WTC11 (cell line): Measurements from ENCODE around the gene MT1G. TPM values are rescaled to one million over a fixed set of nuclear protein-coding genes. Genes with fewer than 3 reads are reported as not detected.

Source experiments
- ATAC-seq: fragments of 200-7000 bp; cut with Tn5 transposase; 2 replicates; pipeline ENCODE4 v1.10.0; 2021; ENCODE audit warnings: mild to moderate bottlenecking, moderate library complexity
- CTCF ChIA-PET: fragments of 300-600 bp; sonication (Branson Sonifier 250); formaldehyde crosslinking; loops from one replicate; lab custom pipeline; 2021; ENCODE audit warnings: antibody characterized with exemption; lab: Charles Lee
- POLR2A ChIA-PET: fragments of 350-600 bp; sonication (Branson Sonifier 250); formaldehyde crosslinking; loops from one replicate; lab custom pipeline; 2021; ENCODE audit warnings: antibody characterized with exemption; lab: Charles Lee
- DNase-seq: peaks from one replicate; pipeline ENCODE4 v3.0.0; 2021; ENCODE audit warnings: low spot score
- H3K27ac Mint-ChIP-seq: 2 replicates; pipeline ENCODE4 v1.8.0; 2021; ENCODE audit warnings: mixed read lengths
- H3K27me3 Mint-ChIP-seq: 2 replicates; pipeline ENCODE4 v1.8.0; 2021; ENCODE audit warnings: low read depth, mild to moderate bottlenecking, moderate library complexity, mixed read lengths
- H3K36me3 Mint-ChIP-seq: 2 replicates; pipeline ENCODE4 v1.8.0; 2021; ENCODE audit warnings: mixed read lengths
- H3K4me1 Mint-ChIP-seq: 2 replicates; pipeline ENCODE4 v1.8.0; 2022; ENCODE audit warnings: mixed read lengths
- H3K4me3 Mint-ChIP-seq: 2 replicates; pipeline ENCODE4 v1.8.0; 2021; ENCODE audit warnings: mild to moderate bottlenecking, moderate library complexity, mixed read lengths
- H3K9me3 Mint-ChIP-seq: 2 replicates; pipeline ENCODE4 v1.8.0; 2021; ENCODE audit warnings: mixed read lengths
- CREB1 ChIP-seq: sonication (generic); formaldehyde crosslinking; IDR thresholded peaks from 2 replicates; pipeline ENCODE4 v1.8.0; 2023; ENCODE audit warnings: mild to moderate bottlenecking, missing genetic modification reagents
- E2F5 ChIP-seq: sonication (generic); formaldehyde crosslinking; IDR thresholded peaks from 2 replicates; pipeline ENCODE4 v1.8.1; 2022; ENCODE audit warnings: mild to moderate bottlenecking, moderate library complexity, missing genetic modification reagents
- FOXP4 ChIP-seq: sonication (generic); formaldehyde crosslinking; IDR thresholded peaks from 2 replicates; pipeline ENCODE4 v1.8.0; 2022; ENCODE audit warnings: mild to moderate bottlenecking, missing genetic modification reagents
- IRF2 ChIP-seq: sonication (generic); formaldehyde crosslinking; IDR thresholded peaks from 2 replicates; pipeline ENCODE4 v1.8.0; 2022; ENCODE audit warnings: low read depth, missing genetic modification reagents, borderline replicate concordance
- KAT7 ChIP-seq: sonication (generic); formaldehyde crosslinking; IDR thresholded peaks from 2 replicates; pipeline ENCODE4 v1.8.1; 2023; ENCODE audit warnings: missing genetic modification reagents, mild to moderate bottlenecking, borderline replicate concordance
- NFE2L1 ChIP-seq: sonication (generic); formaldehyde crosslinking; IDR thresholded peaks from 2 replicates; pipeline ENCODE4 v1.8.1; 2023; ENCODE audit warnings: missing genetic modification reagents
- NR3C1 ChIP-seq: sonication (generic); formaldehyde crosslinking; conservative IDR thresholded peaks from 2 replicates; pipeline ENCODE4 v1.8.1; 2023; ENCODE audit warnings: low read depth, mild to moderate bottlenecking, missing genetic modification reagents
- OVOL2 ChIP-seq: fragments of 250-450 bp; sonication (Bioruptor Pico); IDR thresholded peaks from 2 replicates; pipeline ENCODE4 v1.9.0; 2021; ENCODE audit warnings: mild to moderate bottlenecking, borderline replicate concordance
- ZBTB21 ChIP-seq: sonication (generic); formaldehyde crosslinking; IDR thresholded peaks from 2 replicates; pipeline ENCODE4 v1.8.1; 2023; ENCODE audit warnings: mild to moderate bottlenecking, missing genetic modification reagents, borderline replicate concordance
- ZNF263 ChIP-seq: sonication (generic); formaldehyde crosslinking; IDR thresholded peaks from 2 replicates; pipeline ENCODE4 v1.8.1; 2022; ENCODE audit warnings: low read depth, mild to moderate bottlenecking, moderate library complexity, missing genetic modification reagents
- total RNA-seq: library from RNA; stranded (reverse); gene quantifications from 3 replicates; pipeline ENCODE4 v1.2.3, GENCODE V29; 2021
- TF ChIP-seq, protein P1 (sequence below): sonication (generic); formaldehyde crosslinking; IDR thresholded peaks from 2 replicates; pipeline ENCODE4 v1.8.1; 2022; ENCODE audit warnings: mild to moderate bottlenecking, missing genetic modification reagents, moderate library complexity, borderline replicate concordance
- TF ChIP-seq, protein P2 (sequence below): fragments of 250-450 bp; sonication (Bioruptor Pico); IDR thresholded peaks from 2 replicates; pipeline ENCODE4 v1.9.0; 2021; ENCODE audit warnings: mild to moderate bottlenecking
- TF ChIP-seq, protein P3 (sequence below): sonication (generic); formaldehyde crosslinking; IDR thresholded peaks from 2 replicates; pipeline ENCODE4 v1.8.1; 2023; ENCODE audit warnings: mild to moderate bottlenecking, missing genetic modification reagents, moderate library complexity
- TF ChIP-seq, protein P4 (sequence below): sonication (generic); formaldehyde crosslinking; IDR thresholded peaks from 2 replicates; pipeline ENCODE4 v1.8.1; 2023; ENCODE audit warnings: mild to moderate bottlenecking, moderate library complexity, missing genetic modification reagents
- TF ChIP-seq, protein P5 (sequence below): sonication (generic); formaldehyde crosslinking; IDR thresholded peaks from 2 replicates; pipeline ENCODE4 v1.8.0; 2022; ENCODE audit warnings: mild to moderate bottlenecking, missing genetic modification reagents
- TF ChIP-seq, protein P6 (sequence below): sonication (generic); formaldehyde crosslinking; IDR thresholded peaks from 2 replicates; pipeline ENCODE4 v1.8.1; 2022; ENCODE audit warnings: low read depth, mild to moderate bottlenecking, moderate library complexity, missing genetic modification reagents, borderline replicate concordance

The MT1G gene
- total RNA-seq, 1 experiment from 2014 or later: 333 TPM

DNA sequence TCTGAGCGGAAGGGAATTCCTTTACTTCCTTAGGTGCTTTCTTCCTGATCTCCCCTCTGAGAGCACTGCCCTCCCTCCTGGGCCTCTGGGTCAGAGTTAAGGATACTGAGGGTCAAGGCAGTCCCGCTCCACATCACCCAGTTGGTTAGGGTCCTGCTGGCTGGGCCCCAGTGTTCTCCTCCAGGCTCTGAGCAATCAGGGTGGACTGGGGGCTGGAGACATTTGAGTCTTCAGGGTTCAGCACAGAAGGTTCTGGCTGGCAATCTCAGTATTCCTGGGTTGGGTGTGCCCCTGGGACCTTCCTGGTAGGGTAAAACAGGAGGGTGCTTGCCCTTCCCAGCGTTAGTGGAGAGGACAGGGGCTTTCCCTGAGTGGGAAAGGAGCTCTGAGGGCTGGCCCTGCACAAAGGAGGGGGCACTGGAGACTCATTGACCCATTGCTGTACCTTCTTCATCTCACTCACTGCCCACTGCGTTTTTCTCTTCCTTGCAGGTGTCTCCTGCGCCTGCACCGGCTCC is 35.0 kb downstream of the MT1G start:
- H3K4me1 Mint-ChIP-seq: peaks cover 28% of the 10 kb centered on the region
- TF ChIP-seq, protein P1, sequence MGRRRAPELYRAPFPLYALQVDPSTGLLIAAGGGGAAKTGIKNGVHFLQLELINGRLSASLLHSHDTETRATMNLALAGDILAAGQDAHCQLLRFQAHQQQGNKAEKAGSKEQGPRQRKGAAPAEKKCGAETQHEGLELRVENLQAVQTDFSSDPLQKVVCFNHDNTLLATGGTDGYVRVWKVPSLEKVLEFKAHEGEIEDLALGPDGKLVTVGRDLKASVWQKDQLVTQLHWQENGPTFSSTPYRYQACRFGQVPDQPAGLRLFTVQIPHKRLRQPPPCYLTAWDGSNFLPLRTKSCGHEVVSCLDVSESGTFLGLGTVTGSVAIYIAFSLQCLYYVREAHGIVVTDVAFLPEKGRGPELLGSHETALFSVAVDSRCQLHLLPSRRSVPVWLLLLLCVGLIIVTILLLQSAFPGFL (CRISPR knock-in tag): no peak
- TF ChIP-seq, protein P2, sequence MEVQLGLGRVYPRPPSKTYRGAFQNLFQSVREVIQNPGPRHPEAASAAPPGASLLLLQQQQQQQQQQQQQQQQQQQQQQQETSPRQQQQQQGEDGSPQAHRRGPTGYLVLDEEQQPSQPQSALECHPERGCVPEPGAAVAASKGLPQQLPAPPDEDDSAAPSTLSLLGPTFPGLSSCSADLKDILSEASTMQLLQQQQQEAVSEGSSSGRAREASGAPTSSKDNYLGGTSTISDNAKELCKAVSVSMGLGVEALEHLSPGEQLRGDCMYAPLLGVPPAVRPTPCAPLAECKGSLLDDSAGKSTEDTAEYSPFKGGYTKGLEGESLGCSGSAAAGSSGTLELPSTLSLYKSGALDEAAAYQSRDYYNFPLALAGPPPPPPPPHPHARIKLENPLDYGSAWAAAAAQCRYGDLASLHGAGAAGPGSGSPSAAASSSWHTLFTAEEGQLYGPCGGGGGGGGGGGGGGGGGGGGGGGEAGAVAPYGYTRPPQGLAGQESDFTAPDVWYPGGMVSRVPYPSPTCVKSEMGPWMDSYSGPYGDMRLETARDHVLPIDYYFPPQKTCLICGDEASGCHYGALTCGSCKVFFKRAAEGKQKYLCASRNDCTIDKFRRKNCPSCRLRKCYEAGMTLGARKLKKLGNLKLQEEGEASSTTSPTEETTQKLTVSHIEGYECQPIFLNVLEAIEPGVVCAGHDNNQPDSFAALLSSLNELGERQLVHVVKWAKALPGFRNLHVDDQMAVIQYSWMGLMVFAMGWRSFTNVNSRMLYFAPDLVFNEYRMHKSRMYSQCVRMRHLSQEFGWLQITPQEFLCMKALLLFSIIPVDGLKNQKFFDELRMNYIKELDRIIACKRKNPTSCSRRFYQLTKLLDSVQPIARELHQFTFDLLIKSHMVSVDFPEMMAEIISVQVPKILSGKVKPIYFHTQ (CRISPR knock-in tag): no peak
- TF ChIP-seq, protein P3, sequence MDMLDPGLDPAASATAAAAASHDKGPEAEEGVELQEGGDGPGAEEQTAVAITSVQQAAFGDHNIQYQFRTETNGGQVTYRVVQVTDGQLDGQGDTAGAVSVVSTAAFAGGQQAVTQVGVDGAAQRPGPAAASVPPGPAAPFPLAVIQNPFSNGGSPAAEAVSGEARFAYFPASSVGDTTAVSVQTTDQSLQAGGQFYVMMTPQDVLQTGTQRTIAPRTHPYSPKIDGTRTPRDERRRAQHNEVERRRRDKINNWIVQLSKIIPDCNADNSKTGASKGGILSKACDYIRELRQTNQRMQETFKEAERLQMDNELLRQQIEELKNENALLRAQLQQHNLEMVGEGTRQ (CRISPR knock-in tag): no peak
- TF ChIP-seq NFE2L1 (CRISPR knock-in tag) (no peak), CREB1 (CRISPR knock-in tag) (no peak), NR3C1 (no peak), OVOL2 (CRISPR knock-in tag) (no peak), E2F5 (CRISPR knock-in tag) (no peak), ZNF263 (no peak), FOXP4 (CRISPR knock-in tag) (no peak), ZBTB21 (no peak), KAT7 (CRISPR knock-in tag) (no peak), IRF2 (CRISPR knock-in tag) (no peak)
- TF ChIP-seq, protein P4, sequence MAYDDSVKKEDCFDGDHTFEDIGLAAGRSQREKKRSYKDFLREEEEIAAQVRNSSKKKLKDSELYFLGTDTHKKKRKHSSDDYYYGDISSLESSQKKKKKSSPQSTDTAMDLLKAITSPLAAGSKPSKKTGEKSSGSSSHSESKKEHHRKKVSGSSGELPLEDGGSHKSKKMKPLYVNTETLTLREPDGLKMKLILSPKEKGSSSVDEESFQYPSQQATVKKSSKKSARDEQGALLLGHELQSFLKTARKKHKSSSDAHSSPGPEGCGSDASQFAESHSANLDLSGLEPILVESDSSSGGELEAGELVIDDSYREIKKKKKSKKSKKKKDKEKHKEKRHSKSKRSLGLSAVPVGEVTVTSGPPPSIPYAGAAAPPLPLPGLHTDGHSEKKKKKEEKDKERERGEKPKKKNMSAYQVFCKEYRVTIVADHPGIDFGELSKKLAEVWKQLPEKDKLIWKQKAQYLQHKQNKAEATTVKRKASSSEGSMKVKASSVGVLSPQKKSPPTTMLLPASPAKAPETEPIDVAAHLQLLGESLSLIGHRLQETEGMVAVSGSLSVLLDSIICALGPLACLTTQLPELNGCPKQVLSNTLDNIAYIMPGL (CRISPR knock-in tag): no peak
- TF ChIP-seq, protein P5, sequence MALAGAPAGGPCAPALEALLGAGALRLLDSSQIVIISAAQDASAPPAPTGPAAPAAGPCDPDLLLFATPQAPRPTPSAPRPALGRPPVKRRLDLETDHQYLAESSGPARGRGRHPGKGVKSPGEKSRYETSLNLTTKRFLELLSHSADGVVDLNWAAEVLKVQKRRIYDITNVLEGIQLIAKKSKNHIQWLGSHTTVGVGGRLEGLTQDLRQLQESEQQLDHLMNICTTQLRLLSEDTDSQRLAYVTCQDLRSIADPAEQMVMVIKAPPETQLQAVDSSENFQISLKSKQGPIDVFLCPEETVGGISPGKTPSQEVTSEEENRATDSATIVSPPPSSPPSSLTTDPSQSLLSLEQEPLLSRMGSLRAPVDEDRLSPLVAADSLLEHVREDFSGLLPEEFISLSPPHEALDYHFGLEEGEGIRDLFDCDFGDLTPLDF (CRISPR knock-in tag): no peak
- TF ChIP-seq, protein P6, sequence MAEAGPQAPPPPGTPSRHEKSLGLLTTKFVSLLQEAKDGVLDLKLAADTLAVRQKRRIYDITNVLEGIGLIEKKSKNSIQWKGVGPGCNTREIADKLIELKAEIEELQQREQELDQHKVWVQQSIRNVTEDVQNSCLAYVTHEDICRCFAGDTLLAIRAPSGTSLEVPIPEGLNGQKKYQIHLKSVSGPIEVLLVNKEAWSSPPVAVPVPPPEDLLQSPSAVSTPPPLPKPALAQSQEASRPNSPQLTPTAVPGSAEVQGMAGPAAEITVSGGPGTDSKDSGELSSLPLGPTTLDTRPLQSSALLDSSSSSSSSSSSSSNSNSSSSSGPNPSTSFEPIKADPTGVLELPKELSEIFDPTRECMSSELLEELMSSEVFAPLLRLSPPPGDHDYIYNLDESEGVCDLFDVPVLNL (CRISPR knock-in tag): no peak
- H3K4me3 Mint-ChIP-seq: peak overlapping the region; percentile 72
- POLR2A ChIA-PET: interaction anchor here (0.6 kb wide), 2 partner anchors 9 to 25 kb away, joined by 3 to 4 read pairs; partner anchors contain the start of gene MT2A
- H3K9me3 Mint-ChIP-seq: no peaks in the 10 kb centered on the region
- H3K27ac Mint-ChIP-seq: no peak overlapping the region
- H3K27me3 Mint-ChIP-seq: peaks cover 100% of the 10 kb centered on the region
- peaks cover 6% of the 10 kb centered on the region; the same call in 1 of the 2 replicates for H3K36me3 Mint-ChIP-seq
- CTCF ChIA-PET: interaction anchor here (0.8 to 1.0 kb wide), 2 partner anchors 15 to 29 kb away, joined by 3 read pairs; no protein-coding TSS in a partner anchor
- DNase-seq (no peak), ATAC-seq (peak; percentile 4)
